Left forelimb (tissue), 1 donor: Measurements from ENCODE around the gene PCDHA5.
"Not testable (repeated sequence)": the region's sequence is repeated elsewhere in the genome, so short reads cannot be mapped to it uniquely, and the experiment has no call there.

Experiments
- DNase-seq: peaks from one replicate; pipeline ENCODE4 v3.0.0-alpha.2; 2018; ENCODE audit warnings: low spot score

PCDHA5 gene

DNA sequence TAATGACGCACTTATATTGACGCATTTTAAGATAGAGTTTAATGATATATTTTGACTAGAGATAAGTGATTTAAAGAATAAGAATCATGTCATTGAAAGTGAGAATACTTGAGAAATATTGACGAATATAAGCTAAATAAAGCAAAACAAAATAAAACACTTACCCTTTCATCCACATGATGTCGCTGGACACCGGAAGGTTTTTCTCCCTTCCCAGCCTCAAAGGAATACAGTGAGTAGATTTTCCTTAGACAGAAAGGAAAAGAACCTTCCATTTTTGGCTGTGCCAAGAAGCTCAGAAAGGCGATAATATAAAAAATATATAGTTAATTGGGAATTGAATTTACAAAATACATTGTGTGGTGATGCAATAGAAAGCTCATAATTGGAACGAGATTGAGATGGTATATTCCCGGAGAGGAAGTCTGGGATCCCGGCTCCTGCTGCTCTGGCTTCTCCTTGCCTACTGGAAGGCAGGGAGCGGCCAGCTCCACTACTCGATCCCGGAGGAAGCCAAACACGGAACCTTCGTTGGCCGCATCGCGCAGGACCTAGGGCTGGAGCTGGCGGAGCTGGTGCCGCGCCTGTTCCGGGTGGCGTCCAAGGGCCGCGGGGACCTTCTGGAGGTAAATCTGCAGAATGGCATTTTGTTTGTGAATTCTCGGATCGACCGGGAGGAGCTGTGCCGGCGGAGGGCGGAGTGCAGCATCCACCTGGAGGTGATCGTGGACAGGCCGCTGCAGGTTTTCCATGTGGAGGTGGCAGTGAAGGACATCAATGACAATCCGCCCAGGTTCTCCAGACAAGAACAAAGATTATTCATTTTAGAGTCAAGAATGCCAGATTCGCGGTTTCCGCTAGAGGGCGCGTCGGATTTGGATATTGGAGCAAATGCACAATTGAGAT, at the start of gene PCDHA5:
TSS of gene PCDHA5 (plus strand) at position 239 of the 906 bp plus-strand sequence.
- DNase-seq: no peak

DNA sequence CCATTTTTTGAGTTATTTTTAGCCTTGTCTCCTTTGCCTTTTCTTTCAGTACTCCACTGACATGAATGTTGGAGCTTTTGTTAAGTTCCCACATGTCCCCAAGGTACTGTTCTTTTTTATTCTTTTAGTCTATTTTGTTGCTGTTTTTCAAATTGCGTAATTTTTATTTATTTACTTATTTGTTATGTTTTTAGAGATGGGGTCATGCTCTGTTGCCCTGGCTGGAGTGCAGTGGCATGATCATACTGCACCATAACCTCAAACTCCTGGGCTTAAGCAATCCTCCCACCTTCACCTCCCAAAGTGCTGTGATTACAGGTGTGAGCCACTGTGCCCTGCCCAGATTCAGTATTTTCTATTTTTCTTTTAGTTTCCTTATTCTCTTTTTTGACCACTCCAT, 40.9 kb upstream of the PCDHA5 start:
- DNase-seq: no peak

GRCh38 chr5:140785905-140786686, 35.3 kb upstream of the PCDHA5 start, which contains the start of gene PCDHA1:
Gene PCDHA1 (plus strand): TSS chr5:140786140.
- DNase-seq: no peak

DNA sequence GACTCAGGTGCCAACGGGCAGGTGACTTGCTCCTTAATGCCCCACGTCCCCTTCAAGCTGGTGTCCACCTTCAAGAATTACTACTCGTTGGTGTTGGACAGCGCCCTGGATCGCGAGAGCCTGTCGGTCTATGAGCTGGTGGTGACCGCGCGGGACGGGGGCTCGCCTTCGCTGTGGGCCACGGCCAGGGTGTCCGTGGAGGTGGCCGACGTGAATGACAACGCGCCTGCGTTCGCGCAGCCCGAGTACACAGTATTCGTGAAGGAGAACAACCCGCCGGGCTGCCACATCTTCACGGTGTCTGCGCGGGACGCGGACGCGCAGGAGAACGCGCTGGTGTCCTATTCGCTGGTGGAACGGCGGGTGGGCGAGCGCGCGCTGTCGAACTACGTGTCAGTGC, 34.0 kb upstream of the PCDHA5 start:
- DNase-seq: not testable (repeated sequence)

GRCh38 chr5:140787849-140788504, 33.4 kb upstream of the PCDHA5 start:
- DNase-seq: not testable (repeated sequence)

- DNase-seq: no peak
These were observed 30.3 kb upstream of the PCDHA5 start for GRCh38 chr5:140791089-140791488.

DNA sequence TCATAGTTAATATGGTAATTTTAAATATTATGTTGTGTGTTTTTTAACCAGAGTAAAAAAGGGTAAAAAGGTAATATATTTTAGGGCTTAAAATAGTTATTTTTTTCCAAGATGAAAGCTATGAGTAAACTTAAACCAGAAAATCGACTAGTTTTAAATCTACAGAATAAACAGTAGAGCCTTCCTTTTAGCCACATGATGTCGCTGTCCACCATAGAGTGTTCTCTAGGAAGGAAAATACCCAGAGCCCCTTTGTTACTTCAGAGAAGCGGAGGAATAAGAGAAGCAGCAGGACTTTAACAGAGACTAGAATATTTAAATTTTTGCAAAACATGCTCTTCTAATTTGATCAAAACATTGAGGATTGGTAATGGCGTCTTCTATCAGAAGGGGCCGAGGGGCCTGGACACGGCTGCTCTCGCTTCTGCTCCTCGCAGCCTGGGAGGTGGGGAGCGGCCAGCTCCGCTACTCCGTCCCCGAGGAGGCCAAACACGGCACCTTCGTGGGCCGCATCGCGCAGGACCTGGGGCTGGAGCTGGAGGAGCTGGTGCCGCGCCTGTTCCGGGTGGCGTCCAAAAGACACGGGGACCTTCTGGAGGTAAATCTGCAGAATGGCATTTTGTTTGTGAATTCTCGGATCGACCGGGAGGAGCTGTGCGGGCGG, 26.7 kb upstream of the PCDHA5 start, which contains the start of gene PCDHA2:
TSS of gene PCDHA2 (plus strand) at position 258 of the 664 bp plus-strand sequence.
- no peak for DNase-seq

DNA sequence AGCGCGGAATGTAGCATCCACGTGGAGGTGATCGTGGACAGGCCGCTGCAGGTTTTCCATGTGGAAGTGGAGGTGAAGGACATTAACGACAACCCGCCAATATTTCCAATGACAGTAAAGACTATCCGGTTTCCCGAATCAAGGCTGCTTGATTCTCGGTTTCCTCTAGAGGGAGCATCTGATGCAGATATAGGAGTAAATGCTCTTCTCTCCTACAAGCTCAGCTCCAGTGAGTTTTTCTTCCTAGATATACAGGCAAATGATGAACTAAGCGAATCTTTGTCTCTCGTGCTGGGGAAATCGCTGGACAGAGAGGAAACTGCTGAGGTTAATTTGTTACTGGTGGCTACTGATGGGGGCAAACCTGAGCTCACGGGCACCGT, 26.2 kb upstream of the PCDHA5 start:
- DNase-seq: no peak

GRCh38 chr5:140796072-140796717, 25.2 kb upstream of the PCDHA5 start:
- not testable (repeated sequence) for DNase-seq

- no peak for DNase-seq
These were observed 24.7 kb upstream of the PCDHA5 start for GRCh38 chr5:140796718-140797095.

DNA sequence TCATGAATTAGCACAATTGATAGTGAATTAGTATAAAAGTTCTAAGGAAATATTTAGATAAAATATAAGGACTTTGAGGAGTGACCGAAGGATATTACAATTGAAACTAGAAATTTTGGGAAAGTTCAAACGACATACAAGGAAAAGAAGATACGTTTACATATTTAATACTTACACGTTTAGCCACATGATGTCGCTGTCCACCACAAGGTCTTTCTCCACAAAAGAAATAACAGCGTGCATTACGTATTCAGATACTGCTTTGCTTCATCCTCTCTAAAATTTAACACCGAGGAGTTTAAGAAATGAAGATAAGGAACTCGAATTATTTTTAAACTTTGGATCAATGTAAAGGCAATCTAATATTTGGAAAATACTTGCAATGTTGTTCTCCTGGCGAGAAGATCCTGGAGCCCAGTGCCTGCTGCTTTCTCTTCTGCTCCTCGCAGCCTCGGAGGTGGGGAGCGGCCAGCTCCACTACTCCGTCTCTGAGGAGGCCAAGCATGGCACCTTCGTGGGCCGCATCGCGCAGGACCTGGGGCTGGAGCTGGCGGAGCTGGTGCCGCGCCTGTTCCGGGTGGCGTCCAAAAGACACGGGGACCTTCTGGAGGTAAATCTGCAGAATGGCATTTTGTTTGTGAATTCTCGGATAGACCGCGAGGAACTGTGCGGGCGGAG, 20.5 kb upstream of the PCDHA5 start, which contains the start of gene PCDHA3:
TSS of gene PCDHA3 (plus strand) at position 242 of the 678 bp plus-strand sequence.
- DNase-seq: no peak

GRCh38 chr5:140801494-140801841, 19.9 kb upstream of the PCDHA5 start:
- DNase-seq: no peak

DNA sequence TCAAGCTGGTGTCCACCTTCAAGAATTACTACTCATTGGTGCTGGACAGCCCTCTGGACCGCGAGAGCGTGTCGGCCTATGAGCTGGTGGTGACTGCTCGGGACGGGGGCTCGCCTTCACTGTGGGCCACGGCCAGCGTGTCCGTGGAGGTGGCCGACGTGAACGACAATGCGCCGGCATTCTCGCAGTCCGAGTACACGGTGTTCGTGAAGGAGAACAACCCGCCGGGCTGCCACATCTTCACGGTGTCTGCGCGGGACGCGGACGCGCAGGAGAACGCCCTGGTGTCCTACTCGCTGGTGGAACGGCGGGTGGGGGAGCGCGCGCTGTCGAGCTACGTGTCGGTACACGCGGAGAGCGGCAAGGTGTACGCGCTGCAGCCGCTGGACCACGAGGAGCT, 19.0 kb upstream of the PCDHA5 start:
- DNase-seq: not testable (repeated sequence)

GRCh38 chr5:140802781-140803271, 18.6 kb upstream of the PCDHA5 start:
- no peak for DNase-seq

DNA sequence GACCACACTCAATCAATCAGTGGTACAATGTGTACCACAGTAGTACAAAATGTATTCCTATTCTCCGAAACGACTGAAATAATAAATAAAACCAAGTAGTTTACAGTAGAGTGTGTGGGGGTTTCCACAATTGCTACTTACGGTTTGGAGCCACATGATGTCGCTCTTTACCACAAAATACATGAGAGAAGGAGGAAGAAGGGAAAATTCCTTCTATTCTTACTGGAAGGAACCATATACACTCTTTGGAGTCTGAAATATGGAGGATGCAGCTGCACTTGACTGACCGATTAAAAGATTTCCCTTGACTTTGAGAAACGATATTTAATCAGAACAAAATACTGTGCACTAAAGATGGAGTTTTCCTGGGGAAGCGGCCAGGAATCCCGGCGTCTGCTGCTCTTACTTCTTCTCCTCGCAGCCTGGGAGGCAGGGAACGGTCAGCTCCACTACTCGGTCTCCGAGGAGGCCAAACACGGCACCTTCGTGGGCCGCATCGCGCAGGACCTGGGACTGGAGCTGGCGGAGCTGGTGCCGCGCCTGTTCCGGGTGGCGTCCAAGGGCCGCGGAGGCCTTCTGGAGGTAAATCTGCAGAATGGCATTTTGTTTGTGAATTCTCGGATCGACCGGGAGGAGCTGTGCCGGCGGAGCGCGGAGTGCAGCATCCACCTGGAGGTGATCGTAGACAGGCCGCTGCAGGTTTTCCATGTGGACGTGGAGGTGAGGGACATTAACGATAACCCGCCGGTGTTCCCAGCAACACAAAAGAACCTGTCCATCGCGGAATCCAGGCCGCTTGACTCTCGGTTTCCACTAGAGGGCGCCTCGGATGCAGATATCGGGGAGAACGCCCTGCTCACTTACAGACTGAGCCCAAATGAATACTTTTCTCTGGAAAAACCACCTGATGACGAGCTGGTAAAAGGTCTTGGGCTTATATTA, 14.3 kb upstream of the PCDHA5 start, which contains the start of gene PCDHA4:
TSS of gene PCDHA4 (plus strand) at position 235 of the 942 bp plus-strand sequence.
- no peak for DNase-seq

DNA sequence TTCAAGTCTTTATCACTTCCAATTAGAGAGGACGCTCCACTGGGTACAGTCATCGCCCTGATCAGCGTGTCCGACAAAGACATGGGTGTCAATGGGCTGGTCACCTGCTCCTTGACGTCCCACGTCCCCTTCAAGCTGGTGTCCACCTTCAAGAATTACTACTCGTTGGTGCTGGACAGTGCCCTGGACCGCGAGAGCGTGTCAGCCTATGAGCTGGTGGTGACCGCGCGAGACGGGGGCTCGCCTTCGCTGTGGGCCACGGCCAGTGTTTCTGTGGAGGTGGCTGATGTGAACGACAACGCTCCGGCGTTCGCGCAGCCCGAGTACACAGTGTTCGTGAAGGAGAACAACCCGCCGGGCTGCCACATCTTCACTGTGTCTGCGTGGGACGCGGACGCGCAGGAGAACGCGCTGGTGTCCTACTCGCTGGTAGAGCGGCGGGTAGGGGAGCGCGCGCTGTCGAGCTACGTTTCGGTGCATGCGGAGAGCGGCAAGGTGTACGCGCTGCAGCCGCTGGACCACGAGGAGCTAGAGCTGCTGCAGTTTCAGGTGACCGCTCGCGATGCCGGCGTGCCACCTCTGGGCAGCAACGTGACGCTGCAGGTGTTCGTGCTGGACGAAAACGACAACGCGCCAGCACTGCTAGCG, 13.0 kb upstream of the PCDHA5 start:
- not testable (repeated sequence) for DNase-seq

- no peak for DNase-seq
These were observed 12.5 kb upstream of the PCDHA5 start for GRCh38 chr5:140808889-140809291.

DNA sequence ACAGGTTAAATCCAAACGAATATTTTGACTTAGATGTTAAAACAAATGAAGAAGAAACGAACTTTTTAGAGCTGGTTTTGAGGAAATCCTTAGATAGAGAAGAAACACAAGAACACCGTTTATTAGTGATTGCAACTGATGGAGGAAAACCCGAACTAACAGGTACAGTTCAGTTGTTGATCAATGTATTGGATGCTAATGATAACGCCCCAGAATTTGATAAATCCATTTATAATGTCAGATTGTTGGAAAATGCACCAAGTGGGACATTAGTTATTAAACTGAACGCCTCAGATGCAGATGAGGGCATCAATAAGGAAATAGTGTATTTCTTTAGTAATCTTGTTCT, 842 bp downstream of the PCDHA5 start:
- DNase-seq: no peak

DNA sequence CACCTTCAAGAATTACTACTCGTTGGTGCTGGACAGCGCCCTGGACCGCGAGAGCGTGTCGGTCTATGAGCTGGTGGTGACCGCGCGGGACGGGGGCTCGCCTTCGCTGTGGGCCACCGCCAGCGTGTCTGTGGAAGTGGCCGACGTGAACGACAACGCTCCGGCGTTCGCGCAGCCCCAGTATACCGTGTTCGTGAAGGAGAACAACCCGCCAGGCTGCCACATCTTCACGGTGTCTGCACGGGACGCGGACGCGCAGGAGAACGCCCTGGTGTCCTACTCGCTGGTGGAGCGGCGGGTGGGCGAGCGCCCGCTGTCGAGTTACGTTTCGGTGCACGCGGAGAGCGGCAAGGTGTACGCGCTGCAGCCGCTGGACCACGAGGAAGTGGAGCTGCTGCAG, 1.6 kb downstream of the PCDHA5 start:
- DNase-seq: not testable (repeated sequence)
